ENCODE results near the gene TIMP4.

DNA sequence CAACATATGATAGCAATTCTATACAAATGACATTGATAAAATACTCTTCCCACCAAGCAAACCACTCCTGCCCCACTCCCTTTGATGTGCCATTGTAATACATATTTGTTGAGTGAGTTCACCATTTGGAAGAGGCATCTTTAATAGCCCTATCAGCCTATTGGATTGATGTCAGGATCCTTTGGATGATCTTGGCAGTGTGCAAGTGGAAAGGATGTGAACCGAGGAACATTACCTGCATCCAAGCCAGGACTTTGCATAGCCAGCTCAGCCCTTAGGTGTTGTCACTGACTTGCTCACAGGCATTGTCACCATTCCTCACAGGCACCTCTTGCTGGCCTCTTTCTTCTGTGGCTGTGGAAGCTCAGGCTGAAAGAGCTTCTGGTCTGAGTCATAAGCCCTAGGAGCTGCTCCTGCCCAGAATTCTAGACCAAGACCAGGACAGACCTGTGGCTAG, 16.5 kb upstream of the TIMP4 start:
- no peak for TF ChIP-seq CTCF (IDR thresholded peaks at IDR 0.05)
- no peak for TF ChIP-seq EZH2 (IDR thresholded peaks at IDR 0.05; ENCODE audit: borderline replicate concordance, insufficient read depth, low read depth, low read length, poor library complexity, severe bottlenecking)
